Measurements from ENCODE around the gene FN3K. TPM values are rescaled to one million over a fixed set of nuclear protein-coding genes. Genes with fewer than 3 reads are reported as not detected.

Gene FN3K
- total and polyA plus RNA-seq, 2 of the 13 experiments (the other 11 are each of a cell fraction or from before 2014, with no cell fraction given) = 3.5 to 12.2 TPM

- TF ChIP-seq ZXDC (CRISPR knock-in tag; IDR thresholded peaks at IDR 0.05) (no peak), HOXA9 (CRISPR knock-in tag; IDR thresholded peaks at IDR 0.05; ENCODE audit: borderline replicate concordance) (peak; percentile 98), ARHGAP35 (CRISPR knock-in tag; IDR thresholded peaks at IDR 0.05; ENCODE audit: borderline replicate concordance) (peak; percentile 91), KAT2B (IDR thresholded peaks at IDR 0.05; ENCODE audit: borderline replicate concordance, low read depth, low read length) (no peak), ZNF746 (CRISPR knock-in tag; IDR thresholded peaks at IDR 0.05) (no peak; the same call in 1 of the 2 replicates), PATZ1 (CRISPR knock-in tag; IDR thresholded peaks at IDR 0.05) (peak; percentile 66), BRF2 (CRISPR knock-in tag; IDR thresholded peaks at IDR 0.05) (peak; percentile 70), JUNB (CRISPR knock-in tag; IDR thresholded peaks at IDR 0.05; ENCODE audit: borderline replicate concordance) (peak; percentile 51; the same call in 1 of the 2 replicates), TCF7 (IDR thresholded peaks at IDR 0.05; ENCODE audit: low read depth) (peak; percentile 51; the same call in 1 of the 2 replicates), ZNF33A (CRISPR knock-in tag; IDR thresholded peaks at IDR 0.05; ENCODE audit: borderline replicate concordance) (no peak), HMGA1 (CRISPR knock-in tag; conservative IDR thresholded peaks at IDR 0.05) (no peak), HMGXB4 (CRISPR knock-in tag; IDR thresholded peaks at IDR 0.05; ENCODE audit: borderline replicate concordance in 1 of 2, low read depth in 1 of 2) (peak; percentile 88 to 90), SNAPC4 (CRISPR knock-in tag; IDR thresholded peaks at IDR 0.05) (no peak), SIN3A (IDR thresholded peaks at IDR 0.05; ENCODE audit: borderline replicate concordance, low read depth, low read length) (peak; percentile 63; the same call in 1 of the 2 replicates)
Observed at GRCh38 chr17:82751571-82752370, 16.4 kb downstream of the FN3K start, which contains the start of gene TBCD (continued).
